Nephron progenitor cell (in vitro differentiated cells): ENCODE results near the gene RAP1GAP2.

Experiments
- DNase-seq: peaks from one replicate; pipeline ENCODE4 v3.0.0; 2021
- H3K27ac Mint-ChIP-seq: 2 replicates; pipeline ENCODE4 v1.8.0; 2021; ENCODE audit warnings: mild to moderate bottlenecking, moderate library complexity, mixed read lengths
- H3K27me3 Mint-ChIP-seq: 2 replicates; pipeline ENCODE4 v1.8.0; 2021; ENCODE audit warnings: mild to moderate bottlenecking, low read depth, mixed read lengths; ENCODE audit not compliant: poor library complexity
- H3K36me3 Mint-ChIP-seq: 2 replicates; pipeline ENCODE4 v1.8.0; 2021; ENCODE audit warnings: low read depth, mixed read lengths
- H3K4me1 Mint-ChIP-seq: 2 replicates; pipeline ENCODE4 v1.8.0; 2021; ENCODE audit warnings: mixed read lengths
- H3K4me3 Mint-ChIP-seq: 2 replicates; pipeline ENCODE4 v1.8.0; 2021; ENCODE audit warnings: mild to moderate bottlenecking, moderate library complexity, mixed read lengths
- H3K9me3 Mint-ChIP-seq: 2 replicates; pipeline ENCODE4 v1.8.0; 2021; ENCODE audit warnings: mild to moderate bottlenecking, moderate library complexity, mixed read lengths
- CTCF ChIP-seq: fragments of 200-600 bp; sonication (generic); IDR thresholded peaks from 2 replicates; pipeline ENCODE4 v1.5.0; 2021; ENCODE audit warnings: antibody characterized with exemption

The RAP1GAP2 gene

DNA sequence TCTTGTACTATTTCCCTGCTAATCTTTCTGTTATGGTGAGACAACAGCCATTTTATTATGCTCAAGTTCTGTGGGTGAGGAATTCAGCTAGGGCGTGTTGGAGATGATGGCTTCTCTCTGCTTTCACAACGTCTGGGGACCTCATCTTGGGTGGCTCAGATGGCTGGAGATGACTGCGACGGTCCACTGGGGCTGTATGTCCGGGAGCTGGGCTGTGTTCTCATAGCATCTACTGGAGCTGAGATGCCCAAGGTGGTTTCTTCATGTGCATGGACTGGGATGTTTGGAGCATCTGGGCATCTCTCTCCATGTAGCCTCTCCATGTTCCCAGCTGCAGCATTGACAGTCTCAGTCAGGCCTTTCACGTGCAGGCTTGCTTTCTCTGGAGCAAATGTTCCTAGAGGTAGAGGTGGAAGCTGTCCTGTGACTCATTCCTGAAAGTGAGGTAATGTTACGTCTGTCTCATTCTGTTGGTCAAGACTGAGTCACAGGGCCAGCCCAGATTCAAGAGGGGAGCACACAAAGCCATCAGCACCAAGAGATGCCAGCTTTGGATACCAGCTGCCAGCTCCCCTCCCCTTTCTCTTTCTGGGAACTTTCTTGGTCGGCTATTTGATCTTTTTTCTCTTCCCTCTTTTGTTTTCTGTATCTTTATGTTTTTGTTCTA lies 96.2 kb downstream of the RAP1GAP2 start:
- no peak for TF ChIP-seq CTCF
- Mint-ChIP-seq H3K27ac (no peak overlapping the region), H3K4me3 (no peak overlapping the region), H3K27me3 (peaks cover 15% of the 10 kb centered on the region), H3K4me1 (peaks cover 32% of the 10 kb centered on the region), H3K9me3 (no peaks in the 10 kb centered on the region), H3K36me3 (no peaks in the 10 kb centered on the region)
- no peak for DNase-seq

DNA sequence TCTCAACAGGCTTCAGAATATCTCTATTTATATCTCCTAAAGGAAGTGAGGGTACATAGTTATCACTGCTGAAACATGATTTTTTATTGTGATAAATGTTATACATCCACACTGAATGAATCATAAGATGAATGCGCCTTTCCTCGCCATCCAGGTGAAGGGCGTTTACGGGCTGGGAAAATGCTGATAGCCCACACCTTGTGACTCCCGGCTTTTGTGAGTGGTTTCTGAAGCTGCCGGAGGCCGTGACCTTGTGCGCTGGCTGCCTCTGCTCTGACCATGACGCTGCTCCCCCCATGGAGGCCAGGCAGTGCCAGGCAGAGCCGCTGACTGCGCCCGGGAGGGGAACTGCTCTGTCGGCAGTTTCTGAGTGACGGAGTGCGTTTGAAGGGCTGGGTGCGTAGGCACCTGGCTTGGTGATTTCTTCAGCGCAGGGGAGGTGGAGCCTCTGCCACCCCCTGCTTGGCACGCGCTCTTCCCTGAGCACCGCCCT lies 97.2 kb downstream of the RAP1GAP2 start:
- peaks cover 16% of the 10 kb centered on the region for H3K27me3 Mint-ChIP-seq
- no peak overlapping the region for H3K27ac Mint-ChIP-seq
- H3K36me3 Mint-ChIP-seq = no peaks in the 10 kb centered on the region
- H3K4me3 Mint-ChIP-seq = no peak overlapping the region
- TF ChIP-seq CTCF = no peak
- peaks cover 32% of the 10 kb centered on the region for H3K4me1 Mint-ChIP-seq
- no peak for DNase-seq
- no peaks in the 10 kb centered on the region for H3K9me3 Mint-ChIP-seq

- no peak overlapping the region for H3K4me3 Mint-ChIP-seq
- H3K27me3 Mint-ChIP-seq = peaks cover 14% of the 10 kb centered on the region
- peaks cover 21% of the 10 kb centered on the region for H3K4me1 Mint-ChIP-seq
- no peak overlapping the region for H3K27ac Mint-ChIP-seq
- DNase-seq = no peak
- no peak for TF ChIP-seq CTCF
- H3K36me3 Mint-ChIP-seq = no peaks in the 10 kb centered on the region
- H3K9me3 Mint-ChIP-seq = no peaks in the 10 kb centered on the region
Measured at GRCh38 chr17:2894782-2895181, 98.5 kb downstream of the RAP1GAP2 start.

DNA sequence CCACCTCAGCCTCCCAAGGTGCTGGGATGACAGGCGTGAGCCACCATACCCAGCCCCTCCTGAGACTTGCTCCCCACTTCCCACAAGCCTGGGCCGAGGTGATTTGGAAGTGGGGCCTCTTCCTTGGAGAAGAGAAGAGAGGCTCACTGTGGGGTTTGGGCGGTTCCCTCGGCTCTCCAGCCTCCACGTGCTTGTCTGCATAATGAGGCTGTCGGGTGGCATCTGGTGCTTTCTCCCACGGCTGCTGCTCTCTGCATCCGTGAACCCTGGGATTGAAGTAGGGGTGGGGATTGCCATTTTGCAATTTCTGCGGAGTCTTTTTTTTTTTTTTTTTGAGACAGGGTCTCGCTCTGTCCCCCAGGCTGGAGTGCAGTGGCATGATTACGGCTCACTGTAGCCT lies 101.4 kb downstream of the RAP1GAP2 start:
- H3K4me3 Mint-ChIP-seq = no peak overlapping the region
- H3K27ac Mint-ChIP-seq = no peak overlapping the region
- peaks cover 12% of the 10 kb centered on the region for H3K27me3 Mint-ChIP-seq
- peaks cover 15% of the 10 kb centered on the region for H3K4me1 Mint-ChIP-seq
- no peaks in the 10 kb centered on the region for H3K9me3 Mint-ChIP-seq
- TF ChIP-seq CTCF = no peak
- no peak for DNase-seq
- H3K36me3 Mint-ChIP-seq = no peaks in the 10 kb centered on the region

GRCh38 chr17:2898255-2898926 lies 102.2 kb downstream of the RAP1GAP2 start:
- Mint-ChIP-seq H3K9me3 (no peaks in the 10 kb centered on the region), H3K27me3 (peaks cover 8% of the 10 kb centered on the region), H3K4me3 (no peak overlapping the region), H3K36me3 (no peaks in the 10 kb centered on the region), H3K27ac (no peak overlapping the region), H3K4me1 (peaks cover 19% of the 10 kb centered on the region)
- TF ChIP-seq CTCF = no peak
- no peak for DNase-seq

GRCh38 chr17:2899906-2900305 lies 103.7 kb downstream of the RAP1GAP2 start:
- TF ChIP-seq CTCF = no peak
- no peak overlapping the region for H3K4me3 Mint-ChIP-seq
- H3K27me3 Mint-ChIP-seq = peaks cover 10% of the 10 kb centered on the region
- H3K27ac Mint-ChIP-seq = no peak overlapping the region
- DNase-seq = no peak
- H3K4me1 Mint-ChIP-seq = peaks cover 26% of the 10 kb centered on the region
- no peaks in the 10 kb centered on the region for H3K36me3 Mint-ChIP-seq
- no peaks in the 10 kb centered on the region for H3K9me3 Mint-ChIP-seq
